ENCODE results near the gene SLTM. TPM values are rescaled to one million over a fixed set of nuclear protein-coding genes. Genes with fewer than 3 reads are reported as not detected.
"Not testable (repeated sequence)": the region's sequence is repeated elsewhere in the genome, so short reads cannot be mapped to it uniquely, and the experiment has no call there.

Gene SLTM
- polyA plus RNA-seq, 3 donors, result 123 to 176 (median 138) TPM

GRCh38 chr15:58932710-58933280, 684 bp downstream of the SLTM start:
- DNase-seq, result peak; percentile 36

GRCh38 chr15:58931987-58932588, 1.4 kb downstream of the SLTM start:
- DNase-seq, result no peak

GRCh38 chr15:58929891-58930416, 3.5 kb downstream of the SLTM start:
- no peak for DNase-seq

GRCh38 chr15:58926823-58927222, 6.7 kb downstream of the SLTM start:
- no peak for DNase-seq

- DNase-seq, result no peak
These were observed 9.2 kb downstream of the SLTM start for GRCh38 chr15:58924327-58924726.

GRCh38 chr15:58923696-58924300, 9.7 kb downstream of the SLTM start:
- no peak for DNase-seq

GRCh38 chr15:58923284-58923683, 10.2 kb downstream of the SLTM start:
- DNase-seq, result no peak

GRCh38 chr15:58921267-58921790, 12.2 kb downstream of the SLTM start:
- no peak for DNase-seq

GRCh38 chr15:58920447-58920846, 13.0 kb downstream of the SLTM start:
- not testable (repeated sequence) for DNase-seq

GRCh38 chr15:58919232-58919631, 14.2 kb downstream of the SLTM start:
- DNase-seq, result no peak

GRCh38 chr15:58918239-58918638, 15.2 kb downstream of the SLTM start:
- DNase-seq, result no peak

GRCh38 chr15:58917613-58918129, 15.8 kb downstream of the SLTM start:
- DNase-seq, result not testable (repeated sequence)

GRCh38 chr15:58916962-58917361, 16.5 kb downstream of the SLTM start:
- no peak for DNase-seq

GRCh38 chr15:58910456-58910855, 23.0 kb downstream of the SLTM start:
- DNase-seq, result no peak

GRCh38 chr15:58909616-58910015, 23.9 kb downstream of the SLTM start:
- no peak for DNase-seq

GRCh38 chr15:58908550-58909309, 24.7 kb downstream of the SLTM start:
- no peak for DNase-seq

GRCh38 chr15:58900631-58901030, 32.8 kb downstream of the SLTM start:
- peak; percentile 36 for DNase-seq

- DNase-seq, result no peak
These were observed 35.3 kb downstream of the SLTM start for GRCh38 chr15:58898150-58898680.

GRCh38 chr15:58889363-58889762, 44.1 kb downstream of the SLTM start:
- no peak for DNase-seq

GRCh38 chr15:58886921-58887320, 46.6 kb downstream of the SLTM start:
- no peak for DNase-seq

- not testable (repeated sequence) for DNase-seq
These were observed 49.6 kb downstream of the SLTM start for GRCh38 chr15:58883926-58884325.

- no peak for DNase-seq
These were observed 51.2 kb downstream of the SLTM start for GRCh38 chr15:58882243-58882642.
